ENCODE data around the gene TBC1D23.
"Not testable (repeated sequence)": the region's sequence is repeated elsewhere in the genome, so short reads cannot be mapped to it uniquely, and the experiment has no call there.

The TBC1D23 gene

DNA sequence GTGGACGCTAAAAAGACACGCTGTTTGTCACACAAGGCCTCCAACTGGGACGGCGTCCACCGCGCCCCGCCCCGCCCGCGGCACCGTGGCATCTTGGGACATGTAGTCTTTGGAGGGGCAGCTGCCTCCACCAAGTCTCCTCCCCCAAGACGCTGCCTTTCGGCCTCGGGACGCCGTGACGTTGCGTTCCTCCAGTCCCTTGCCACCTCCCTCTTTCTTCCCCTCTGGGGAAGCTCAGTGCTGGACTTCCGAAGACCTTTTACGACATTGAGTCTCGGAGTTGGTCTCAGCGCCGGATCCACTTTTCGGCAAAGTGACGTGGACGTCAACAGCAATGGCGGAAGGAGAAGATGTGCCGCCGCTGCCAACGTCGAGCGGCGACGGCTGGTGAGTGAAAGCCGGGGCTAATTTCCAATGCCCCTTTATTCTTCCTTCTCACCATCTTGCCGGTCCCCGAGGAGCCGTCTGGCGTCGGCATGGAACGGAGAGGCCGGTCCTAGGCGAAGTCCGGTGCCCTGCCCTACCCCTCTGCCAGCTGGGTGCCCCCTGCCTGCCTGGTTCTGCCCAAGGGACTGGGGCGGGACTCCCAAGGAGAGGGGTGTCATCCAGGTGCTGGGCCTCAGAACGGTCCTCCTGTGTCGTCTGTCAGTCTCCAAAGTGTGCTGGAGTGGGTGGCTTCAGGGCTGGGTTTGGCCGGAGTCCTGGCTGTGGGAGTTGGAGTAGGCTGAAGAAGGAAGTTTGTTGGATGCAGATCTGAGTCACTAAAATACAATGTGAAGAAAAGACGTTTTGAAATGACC lies at the start of gene TBC1D23:
TSS of gene TBC1D23 (plus strand) at position 308 of the 800 bp plus-strand sequence. CDS start at position 335, 27 bp downstream.
- peak; percentile 97 for DNase-seq

DNA sequence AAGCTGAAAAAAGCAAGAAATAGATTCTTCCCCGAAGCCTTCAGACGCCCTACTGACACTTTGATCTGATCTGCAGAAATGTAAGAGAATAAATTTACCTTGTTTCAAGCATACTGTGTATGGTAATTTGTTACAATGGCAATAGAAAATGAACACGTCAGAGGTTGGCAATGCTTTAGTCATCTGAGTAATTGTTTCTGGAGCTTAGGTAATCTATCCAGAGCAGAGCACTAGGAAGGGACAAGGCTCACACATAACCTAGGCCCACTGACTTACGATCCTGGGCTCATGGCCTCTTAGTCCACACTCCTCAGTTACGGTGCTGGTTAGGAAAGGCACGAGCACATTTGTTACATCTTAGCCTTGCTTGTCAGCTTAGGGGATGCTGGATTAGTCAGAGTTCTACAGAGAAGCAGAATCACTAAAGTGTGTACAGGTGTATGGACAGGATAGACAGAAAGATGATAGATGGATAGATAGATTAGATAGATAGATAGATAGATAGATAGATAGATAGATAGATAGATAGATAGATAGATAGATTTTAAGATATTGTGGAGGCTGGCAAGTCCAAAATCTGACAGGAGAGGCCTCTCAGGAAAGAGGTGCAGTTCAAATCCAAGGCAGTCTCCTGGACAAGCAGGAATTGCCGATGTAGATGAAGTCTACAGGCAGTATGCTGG lies 46.8 kb upstream of the TBC1D23 start:
- no peak for DNase-seq

DNA sequence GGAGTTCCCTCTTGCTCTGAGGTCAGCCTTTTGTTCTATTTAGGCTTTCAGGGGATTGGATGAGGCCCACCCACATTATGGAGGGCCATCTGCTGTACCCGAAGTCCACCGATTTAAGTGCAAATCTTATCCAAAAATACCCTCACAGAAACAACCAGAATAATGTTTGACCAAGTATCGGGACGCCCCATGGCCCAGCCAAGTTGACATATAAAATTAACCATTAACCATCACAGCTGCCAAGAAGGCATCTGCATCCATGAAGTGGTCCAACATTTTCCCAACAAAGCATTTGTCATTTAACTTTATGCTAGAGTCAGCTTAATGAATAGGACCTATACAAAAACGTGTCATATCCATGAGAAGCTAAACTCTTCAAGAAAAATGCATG lies 46.2 kb upstream of the TBC1D23 start:
- no peak for DNase-seq

DNA sequence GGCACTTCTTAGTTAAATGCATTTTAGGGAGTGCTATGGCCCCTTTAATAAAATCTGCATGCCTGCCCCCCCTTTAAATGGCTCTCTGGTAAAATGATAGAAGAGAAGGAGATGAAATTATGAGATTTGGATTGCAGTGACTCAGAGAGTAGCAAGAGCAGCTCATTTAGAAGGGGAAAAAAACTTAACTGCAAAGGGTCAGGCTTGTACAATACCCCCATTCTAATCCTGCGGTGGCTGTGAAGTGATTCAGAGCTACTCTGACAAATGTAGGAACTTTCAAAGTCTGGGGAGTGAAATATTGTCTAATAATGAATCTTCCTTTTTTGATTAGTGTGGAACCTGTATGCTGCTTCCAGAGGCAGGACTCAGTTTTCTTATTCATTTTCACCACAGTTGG lies 44.1 kb upstream of the TBC1D23 start:
- no peak for DNase-seq

DNA sequence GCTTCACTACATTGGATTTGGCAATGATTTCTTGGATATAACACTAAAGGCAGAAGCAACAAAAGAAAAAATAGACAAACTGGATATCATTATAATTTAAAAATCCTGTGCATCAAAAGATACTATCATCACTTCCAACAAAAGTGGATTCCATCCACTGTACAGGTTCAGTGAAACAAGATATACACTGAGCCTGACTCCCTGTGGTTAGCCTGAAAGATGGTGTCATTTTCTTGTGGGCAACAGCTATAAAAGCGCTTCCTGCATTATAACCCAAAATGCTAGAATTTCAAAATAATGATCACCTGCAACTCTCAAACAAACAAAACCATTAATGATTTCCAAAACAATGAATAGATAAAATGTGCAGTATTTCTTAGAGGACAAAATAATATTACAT lies 39.6 kb upstream of the TBC1D23 start:
- no peak for DNase-seq

DNA sequence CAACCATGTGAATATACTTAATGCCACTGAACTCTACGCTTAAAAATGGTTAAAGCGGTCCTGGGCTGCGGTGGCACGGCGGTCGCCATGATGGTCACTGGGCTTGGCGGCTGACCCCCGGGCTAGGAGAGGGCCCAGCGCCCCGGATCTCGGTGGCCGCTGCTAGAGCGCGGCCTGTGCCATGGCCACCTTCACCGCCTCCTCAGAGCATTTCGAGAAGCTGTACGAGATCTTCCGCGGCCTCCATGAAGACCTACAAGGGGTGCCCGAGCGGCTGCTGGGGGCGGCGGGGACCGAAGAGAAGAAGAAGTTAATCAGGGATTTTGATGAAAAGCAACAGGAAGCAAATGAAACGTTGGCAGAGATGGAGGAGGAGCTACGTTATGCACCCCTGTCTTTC lies 35.6 kb upstream of the TBC1D23 start:
- no peak for DNase-seq

DNA sequence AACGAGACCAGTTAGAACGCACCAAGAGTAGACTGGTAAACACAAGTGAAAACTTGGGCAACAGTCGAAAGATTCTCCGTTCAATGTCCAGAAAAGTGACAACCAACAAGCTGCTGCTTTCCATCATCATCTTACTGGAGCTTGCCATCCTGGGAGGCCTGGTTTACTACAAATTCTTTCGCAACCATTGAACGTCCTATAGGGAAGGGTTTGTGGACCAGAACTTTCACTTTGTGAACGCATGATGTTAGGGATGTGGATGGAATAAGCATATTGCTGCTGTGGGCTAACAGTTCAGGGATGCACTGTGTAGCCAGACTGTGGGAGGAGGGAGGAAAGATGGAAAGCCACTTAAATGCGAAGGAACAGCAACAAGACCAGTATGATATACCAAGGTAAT lies 34.9 kb upstream of the TBC1D23 start:
- DNase-seq = no peak

DNA sequence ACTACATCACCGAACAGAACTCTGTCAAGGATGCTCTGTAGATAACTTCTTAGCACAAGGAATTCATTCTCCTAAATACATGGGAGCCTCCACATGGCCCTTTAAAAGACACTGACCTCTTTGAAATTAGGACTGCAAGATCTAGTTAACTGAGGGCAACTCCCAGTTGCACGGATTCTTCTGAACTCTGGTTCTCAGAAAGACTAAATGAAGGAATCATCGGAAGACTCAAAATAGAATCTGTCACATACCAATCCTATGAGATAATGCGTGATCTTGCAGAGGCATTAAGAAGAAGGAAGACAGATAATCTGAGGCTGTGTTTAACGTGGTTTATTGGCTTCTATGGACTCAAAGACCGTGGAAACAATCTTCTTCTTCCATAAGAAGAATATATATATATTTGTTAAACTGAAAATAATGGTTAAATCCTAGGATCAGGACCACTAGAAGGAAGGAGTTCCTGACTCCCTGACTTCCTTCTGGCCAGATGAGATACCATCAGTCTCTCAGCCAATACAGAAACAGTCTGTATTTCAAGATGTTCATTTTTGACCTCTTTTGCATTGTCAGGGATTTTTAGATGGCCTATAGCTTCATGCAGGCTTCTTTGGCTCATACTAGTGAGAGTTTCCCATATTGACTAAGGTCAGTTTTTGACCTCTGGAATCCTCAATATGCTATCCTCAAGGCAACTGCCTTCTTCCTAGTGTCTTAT lies 33.9 kb upstream of the TBC1D23 start:
- no peak for DNase-seq

DNA sequence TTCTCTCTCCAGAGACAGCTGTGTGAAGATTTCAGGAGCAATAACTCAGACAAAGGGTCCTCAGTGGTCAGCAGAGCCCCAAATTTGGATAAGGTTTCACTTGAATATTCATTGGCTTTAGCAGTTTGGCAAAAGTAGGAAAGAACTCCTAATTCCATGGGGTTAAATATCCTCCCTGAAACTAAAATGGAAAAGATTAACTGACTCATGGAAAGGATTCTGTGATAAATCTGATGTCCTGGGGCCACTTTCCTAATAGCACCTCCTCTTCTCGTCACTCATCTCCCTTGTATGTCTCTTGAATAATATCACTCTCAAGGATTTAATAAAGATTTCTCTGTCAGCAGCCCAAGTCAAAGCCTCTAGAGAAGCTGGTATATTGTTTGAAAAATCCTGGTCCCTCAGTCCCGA lies 33.3 kb upstream of the TBC1D23 start:
- DNase-seq = no peak

DNA sequence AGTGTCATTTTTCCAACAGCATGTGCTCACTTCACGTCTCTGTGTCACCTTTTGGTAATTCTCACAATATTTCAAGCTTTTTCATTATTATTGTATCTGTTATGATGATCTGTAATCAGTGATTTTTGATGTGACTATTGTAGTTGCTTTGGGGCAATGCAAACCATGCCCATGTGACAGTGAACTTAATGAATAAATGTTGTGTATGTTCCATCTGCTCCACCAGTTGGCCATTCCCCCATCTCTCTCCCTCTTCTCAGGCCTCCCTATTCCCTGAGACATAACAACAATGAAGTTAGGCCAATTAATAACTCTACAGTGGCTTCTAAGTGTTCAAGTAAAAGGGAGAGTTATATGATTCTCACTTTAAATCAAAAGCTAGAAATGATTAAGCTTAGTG lies 32.5 kb upstream of the TBC1D23 start:
- DNase-seq = no peak

DNA sequence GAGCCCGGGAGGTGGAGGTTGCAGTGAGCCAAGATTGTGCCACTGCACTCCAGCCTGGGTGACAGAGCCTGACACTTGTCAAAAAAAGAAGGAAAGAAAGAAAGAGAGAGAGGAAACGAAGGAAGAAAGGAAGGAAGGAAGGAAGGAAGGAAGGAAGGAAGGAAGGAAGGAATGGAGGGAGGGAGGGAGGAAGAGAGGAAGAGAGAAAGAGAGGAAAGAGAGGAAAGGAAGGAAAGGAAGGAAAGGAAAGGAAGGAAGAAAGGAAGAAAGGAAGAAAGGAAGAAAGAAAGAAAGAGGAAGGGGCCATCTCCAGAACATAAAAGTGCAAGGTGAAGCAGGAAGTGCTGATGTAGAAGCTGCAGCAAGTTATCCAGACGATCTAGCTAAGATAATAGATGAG lies 31.6 kb upstream of the TBC1D23 start:
- not testable (repeated sequence) for DNase-seq

DNA sequence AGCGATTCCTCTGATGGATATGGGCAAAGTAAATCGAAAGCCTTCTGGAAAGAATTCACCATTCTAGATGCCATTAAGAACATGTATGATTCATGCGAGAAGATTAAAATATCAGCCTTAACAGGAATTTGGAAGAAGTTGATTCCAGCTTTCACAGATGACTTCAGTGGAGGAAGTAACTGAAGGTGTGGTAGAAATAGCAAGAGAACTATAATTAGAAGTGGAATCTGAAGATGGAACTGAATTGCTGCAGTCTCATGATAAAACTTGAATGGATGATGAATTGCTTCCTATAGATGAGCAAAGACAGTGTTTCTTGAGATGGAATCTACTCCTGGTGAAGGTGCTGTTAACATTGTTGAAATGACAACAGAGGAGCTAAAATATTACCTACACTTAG lies 30.1 kb upstream of the TBC1D23 start:
- DNase-seq = no peak

DNA sequence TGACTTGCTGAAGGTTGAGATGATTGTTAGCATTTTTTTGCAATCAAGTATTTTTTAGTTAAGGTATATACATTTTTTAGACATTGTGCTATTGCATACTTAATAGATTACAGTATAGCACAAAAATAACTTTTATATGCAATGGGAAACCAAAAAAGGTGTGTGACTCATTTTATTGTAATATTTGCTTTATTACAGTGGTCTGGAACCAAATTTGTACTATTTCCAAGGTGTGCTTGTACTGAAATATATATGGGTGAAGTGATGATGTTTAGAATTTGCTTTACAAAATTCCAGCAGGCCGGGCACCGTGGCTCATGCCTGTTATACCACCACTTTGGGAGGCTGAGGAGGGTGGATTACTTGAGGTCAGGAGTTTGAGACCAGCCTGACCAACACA lies 29.1 kb upstream of the TBC1D23 start:
- DNase-seq = no peak

DNA sequence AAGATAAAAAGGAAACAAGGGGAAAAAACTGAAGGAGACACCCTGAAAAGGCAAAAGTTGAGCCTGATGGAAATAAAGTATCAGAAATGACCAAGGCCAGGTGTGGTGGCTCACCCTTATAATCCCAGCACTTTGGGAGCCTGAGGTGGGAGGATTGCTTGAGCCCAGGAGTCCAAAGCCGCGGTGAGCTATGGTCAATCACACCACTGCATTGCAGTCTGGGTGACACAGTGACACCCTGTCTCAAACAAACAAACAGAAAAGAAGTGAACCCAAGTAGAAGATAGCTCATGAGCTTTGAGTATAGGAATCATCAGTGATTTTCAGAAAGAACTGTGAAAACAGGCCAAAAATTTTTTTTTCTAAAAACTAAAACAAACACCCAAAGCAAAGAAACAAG lies 26.4 kb upstream of the TBC1D23 start:
- DNase-seq = no peak

DNA sequence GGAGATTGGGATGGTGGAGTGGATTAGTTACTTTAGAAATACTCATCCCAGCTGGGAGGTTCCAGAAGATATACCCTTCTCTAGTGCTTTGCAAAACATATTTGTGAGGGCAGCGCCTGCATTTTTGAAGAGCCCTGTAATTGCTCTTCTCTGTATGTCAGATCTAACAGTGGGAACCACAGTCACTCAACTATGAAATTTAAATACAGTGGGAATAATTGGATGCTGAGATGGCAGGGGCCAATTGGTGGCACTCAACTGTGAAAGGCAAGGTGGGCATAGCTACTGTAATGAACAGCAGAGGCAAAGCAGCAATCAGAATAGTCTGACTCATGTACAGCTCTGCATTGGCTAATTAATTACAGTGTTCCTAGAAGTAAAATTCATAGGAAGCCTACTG lies 22.2 kb upstream of the TBC1D23 start:
- no peak for DNase-seq

DNA sequence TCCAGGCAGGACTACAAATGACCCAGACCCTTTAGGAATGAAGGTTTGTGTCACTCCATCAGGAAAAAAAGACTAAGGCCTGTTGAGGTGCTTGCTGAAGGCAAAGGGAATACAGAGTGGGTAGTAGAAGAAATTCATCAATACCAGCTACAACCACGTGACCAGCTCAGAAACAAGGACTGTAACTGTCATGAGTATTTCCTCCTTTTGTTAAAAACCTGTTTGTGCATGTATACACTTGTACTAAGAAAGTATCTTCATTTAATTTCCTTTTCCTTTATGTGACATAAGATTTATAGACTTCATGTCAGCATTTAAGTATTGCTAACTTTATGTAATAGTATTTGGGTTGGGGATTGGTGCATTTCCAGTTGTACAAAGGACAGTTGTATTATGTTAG lies 18.3 kb upstream of the TBC1D23 start:
- not testable (repeated sequence) for DNase-seq

DNA sequence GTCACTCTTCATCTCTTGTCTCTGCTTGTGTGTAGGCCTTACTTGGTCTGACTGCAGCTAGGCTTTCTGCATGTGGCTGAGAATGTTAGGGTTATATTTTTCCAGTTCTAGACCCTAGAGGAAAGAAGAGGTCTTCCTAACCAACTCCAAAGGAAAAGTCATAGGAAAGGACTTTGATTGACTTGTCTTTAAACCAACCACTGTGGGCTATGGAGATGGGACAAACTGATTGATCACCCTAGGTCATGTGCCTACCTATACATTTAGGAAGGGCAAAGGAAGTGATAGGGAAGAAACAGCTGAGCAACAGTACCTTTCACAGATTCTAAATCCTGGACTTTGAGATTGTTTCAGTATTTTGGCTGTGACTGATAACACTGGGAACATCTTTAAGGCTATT lies 16.5 kb upstream of the TBC1D23 start:
- DNase-seq = no peak

DNA sequence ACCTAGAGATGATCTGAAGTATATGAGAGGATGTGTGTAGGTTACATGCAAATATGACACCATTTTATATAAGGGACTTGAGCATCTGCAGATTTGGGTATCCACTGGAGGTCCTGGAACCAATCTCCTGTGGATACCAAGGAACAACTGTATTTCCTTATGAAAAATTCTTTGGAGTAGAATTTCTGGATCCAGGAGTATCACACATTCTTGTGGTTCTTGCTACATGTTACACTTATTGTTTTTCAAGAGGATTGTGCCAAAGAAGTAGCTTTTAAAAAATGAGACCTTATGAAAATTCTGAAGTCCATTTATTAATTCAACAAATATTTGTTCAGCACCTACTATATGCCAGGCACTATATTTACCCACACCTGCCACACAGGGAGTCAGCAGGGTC lies 15.7 kb upstream of the TBC1D23 start:
- no peak for DNase-seq

DNA sequence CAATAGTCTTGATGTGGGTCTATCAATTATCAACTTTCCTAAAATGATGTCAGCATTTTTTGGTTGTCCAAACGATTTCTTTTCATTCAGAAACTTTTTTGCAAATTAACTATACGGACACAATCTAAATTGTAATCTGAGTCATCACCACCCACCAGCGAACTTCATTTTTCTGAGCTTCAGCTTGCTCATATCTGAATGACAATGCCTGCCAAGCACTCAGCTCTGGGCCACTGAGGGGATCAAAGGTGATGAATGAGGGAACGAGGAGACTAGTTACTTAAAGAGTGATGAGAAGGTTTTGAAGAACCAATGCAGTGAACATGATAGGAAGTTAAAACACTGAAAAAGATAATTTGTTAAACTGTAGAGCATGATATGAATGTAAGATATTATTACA lies 14.9 kb upstream of the TBC1D23 start:
- no peak for DNase-seq

DNA sequence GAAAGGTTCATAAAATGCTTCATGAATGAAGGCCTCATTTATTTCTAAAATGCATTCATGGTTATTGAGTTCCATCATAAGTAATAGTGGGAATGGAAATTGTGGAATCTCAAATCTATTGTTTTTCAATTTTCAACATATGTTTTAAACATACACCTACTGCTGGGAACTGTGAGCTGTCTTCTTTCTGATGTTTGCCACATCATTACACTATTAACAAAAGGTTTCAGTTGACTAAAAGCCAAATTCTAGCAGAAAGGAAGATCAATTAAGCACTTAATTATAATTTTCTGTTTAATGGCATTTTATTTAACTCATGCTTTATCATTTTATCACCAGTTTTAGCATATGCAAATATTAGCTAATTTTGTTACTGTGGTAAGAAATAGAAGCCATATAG lies 13.8 kb upstream of the TBC1D23 start:
- DNase-seq = no peak

DNA sequence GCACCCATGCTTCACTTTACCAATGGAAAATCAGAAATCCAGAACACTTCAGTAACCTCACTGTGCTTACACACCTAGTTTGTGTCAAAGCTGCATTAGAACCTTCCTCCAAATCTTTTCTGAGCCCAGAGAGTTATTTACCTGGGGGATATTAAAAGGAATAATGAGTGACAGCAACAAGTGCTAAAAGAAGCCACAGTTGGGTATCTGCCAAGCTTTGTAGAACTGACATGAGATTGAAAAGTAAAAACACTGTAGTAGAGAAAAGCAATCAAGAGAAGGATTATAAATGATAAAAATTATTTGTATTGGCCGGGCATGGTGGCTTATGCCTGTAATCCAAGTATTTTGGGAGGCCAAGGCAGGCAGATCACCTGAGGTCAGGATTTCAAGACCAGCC lies 8.8 kb upstream of the TBC1D23 start:
- no peak for DNase-seq

DNA sequence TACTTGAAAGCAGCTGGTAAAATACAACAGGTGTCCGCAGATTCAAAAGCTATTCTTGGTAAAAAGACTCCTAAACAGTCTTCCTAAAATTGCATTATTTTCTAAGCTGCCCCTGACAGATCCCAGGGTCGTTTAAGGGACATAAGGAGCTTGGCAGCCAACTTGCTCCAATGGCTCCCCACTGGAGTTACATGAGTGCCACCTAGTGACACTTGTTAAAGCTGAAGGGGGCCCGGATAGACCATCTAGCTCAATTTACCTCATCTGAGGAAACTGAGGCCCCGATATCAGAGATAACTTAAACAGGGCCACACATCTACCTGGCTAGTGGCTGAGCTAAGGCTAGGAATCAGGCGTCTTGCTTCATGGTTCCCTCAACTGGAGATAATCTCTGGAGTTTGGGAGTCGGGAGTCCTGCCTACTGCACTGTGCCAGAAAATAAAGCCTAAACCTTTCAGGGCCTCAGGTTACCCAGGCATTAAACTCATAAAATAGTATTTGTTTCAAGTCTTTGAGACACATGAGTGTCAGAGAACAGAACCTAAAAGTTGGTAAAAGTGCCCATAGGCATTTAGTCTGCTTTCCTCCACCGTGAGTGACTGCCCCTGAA lies 6.5 kb upstream of the TBC1D23 start:
- DNase-seq = peak; percentile 19

DNA sequence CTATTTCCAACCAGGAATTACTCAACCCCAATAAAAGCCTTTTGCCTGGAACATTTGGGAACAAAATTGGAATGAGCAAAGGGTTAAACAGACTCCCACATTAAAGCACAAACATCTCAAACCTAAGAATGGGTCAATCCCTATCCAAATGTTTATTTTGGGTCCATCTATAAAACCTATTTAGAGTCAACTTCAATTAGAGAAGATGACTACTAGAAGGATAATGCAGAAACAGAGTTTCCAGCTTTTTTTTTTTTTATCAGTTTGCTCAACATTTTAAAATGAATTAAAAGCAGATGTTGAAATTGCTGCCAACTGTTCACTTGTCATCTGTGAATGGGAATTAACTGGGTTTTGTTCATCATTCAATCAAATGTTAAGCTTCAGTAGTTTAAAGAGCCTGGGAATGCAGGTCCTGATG lies 4.1 kb upstream of the TBC1D23 start:
- DNase-seq = no peak

DNA sequence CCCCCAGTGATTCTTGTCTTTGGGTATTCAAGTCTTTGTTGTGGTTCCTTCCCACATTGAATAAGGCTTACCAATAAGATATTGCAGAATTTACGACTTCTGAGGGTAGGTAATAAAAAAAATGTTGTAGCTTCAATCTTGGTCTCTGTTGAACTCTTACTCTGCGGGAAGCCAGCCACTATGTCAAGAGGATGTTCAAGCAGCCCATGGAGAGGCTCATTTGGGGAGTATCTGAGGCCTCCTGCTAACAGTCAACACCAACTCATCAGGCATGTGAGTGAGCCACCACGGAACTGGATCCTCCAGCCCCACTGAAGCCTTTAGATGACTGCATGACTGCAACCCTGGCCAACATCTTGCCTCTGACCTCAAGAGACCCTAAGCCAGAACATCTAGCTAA lies 3.2 kb upstream of the TBC1D23 start:
- DNase-seq = no peak
